GM12878 (cell line): Measurements from ENCODE around the gene ZNF469. TPM values are rescaled to one million over a fixed set of nuclear protein-coding genes. Genes with fewer than 3 reads are reported as not detected.

Experiments
- ATAC-seq: fragments of 200-7000 bp; cut with Tn5 transposase; 3 replicates; pipeline ENCODE4 v1.9.1; 2020; ENCODE audit warnings: mild to moderate bottlenecking, moderate library complexity
- BruUV-seq: library from RNA; stranded (reverse); fragments of 400-500 nt; replicated peaks from 2 replicates; lab custom pipeline; 2021; lab: Mats Ljungman, UMichigan
- CTCF ChIA-PET: fragments of 300-600 bp; sonication (Branson Sonifier 250); formaldehyde crosslinking; extraction: SDS; loops from one replicate; lab custom pipeline; 2021; ENCODE audit warnings: inconsistent platforms; lab: Yijun Ruan, JAX
- POLR2A ChIA-PET: fragments of 350-600 bp; formaldehyde crosslinking; extraction: SDS; loops from one replicate; lab custom pipeline; 2021; ENCODE audit warnings: inconsistent platforms; lab: Charles Lee
- RAD21 ChIA-PET: fragments of 300-600 bp; sonication (Branson Sonifier 250); formaldehyde crosslinking; loops from one replicate; lab custom pipeline; 2023; ENCODE audit warnings: antibody characterized with exemption; ENCODE audit not compliant: unreplicated experiment; lab: Charles Lee
- SMC1A ChIA-PET: fragments of 300-600 bp; sonication (Branson Sonifier 250); formaldehyde crosslinking; loops from one replicate; lab custom pipeline; 2023; ENCODE audit not compliant: unreplicated experiment, uncharacterized antibody; lab: Charles Lee
- DNase-seq: peaks from one replicate; pipeline ENCODE4 v3.0.0-alpha.2; 2011; ENCODE audit warnings: low read depth, low spot score
- FAIRE-seq: peaks from 3 replicates; lab custom pipeline; 2011; peaks lifted over from hg19 to GRCh38; lab: Jason Lieb, UNC
- H2AFZ ChIP-seq: 2 replicates; pipeline ENCODE4 v1.6.0; 2011; ENCODE audit warnings: low read depth, low read length, control low read depth; ENCODE audit not compliant: control insufficient read depth
- H3K27ac ChIP-seq: 2 replicates; pipeline ENCODE4 v1.5.1; 2011; ENCODE audit warnings: control low read depth; ENCODE audit not compliant: control insufficient read depth, insufficient read depth
- H3K27me3 ChIP-seq, 2 experiments: replicated peaks in 1 of 2; 2 replicates each; pipeline versions ENCODE4 v1.6.0 to v1.6.1; 2011; ENCODE audit warnings: low read length in 1 of 2; ENCODE audit not compliant: control insufficient read depth in 2 of 2, insufficient read depth in 2 of 2
- H3K36me3 ChIP-seq, 2 experiments: 2 replicates each; pipeline ENCODE4 v1.5.1; 2011; ENCODE audit warnings: low read length in 1 of 2; ENCODE audit not compliant: control insufficient read depth in 2 of 2, insufficient read depth in 2 of 2
- H3K4me1 ChIP-seq: 2 replicates; pipeline ENCODE4 v1.6.1; 2011; ENCODE audit warnings: mild to moderate bottlenecking, low read length, moderate library complexity, mixed read lengths; ENCODE audit not compliant: control insufficient read depth, insufficient read depth
- H3K4me2 ChIP-seq: 2 replicates; pipeline ENCODE4 v1.6.0; 2011; ENCODE audit warnings: control low read depth; ENCODE audit not compliant: control insufficient read depth, insufficient read depth
- H3K4me3 ChIP-seq: fragments of 200-600 bp; sonication (generic); 2 replicates; pipeline ENCODE4 v1.5.1; 2016
- H3K79me2 ChIP-seq: 2 replicates; pipeline ENCODE4 v1.6.0; 2011; ENCODE audit warnings: low read length; ENCODE audit not compliant: control insufficient read depth, insufficient read depth
- H3K9ac ChIP-seq: 2 replicates; pipeline ENCODE4 v1.8.0; 2011; ENCODE audit warnings: low read length, control low read depth, mixed read lengths; ENCODE audit not compliant: control insufficient read depth, insufficient read depth
- H3K9me3 ChIP-seq: replicated peaks from 3 replicates; pipeline ENCODE4 v1.5.1; 2011; ENCODE audit warnings: mild to moderate bottlenecking, low read length; ENCODE audit not compliant: control insufficient read depth, insufficient read depth
- H4K20me1 ChIP-seq: 2 replicates; pipeline ENCODE4 v1.6.0; 2011; ENCODE audit not compliant: control insufficient read depth, insufficient read depth
- CBFB ChIP-seq: IDR thresholded peaks from 2 replicates; pipeline ENCODE4 v1.6.1; 2016; ENCODE audit warnings: antibody characterized with exemption, low read depth
- ETV6 ChIP-seq, 2 experiments: fragments of 450-650 bp in 1 of 2; IDR thresholded peaks in 1 of 2; conservative IDR thresholded peaks in 1 of 2; 2 replicates each; pipeline ENCODE4 v1.6.1; 2014; ENCODE audit warnings: antibody characterized with exemption in 1 of 2, borderline replicate concordance in 1 of 2, low read depth in 1 of 2, mild to moderate bottlenecking in 1 of 2, moderate library complexity in 1 of 2
- FOXM1 ChIP-seq: IDR thresholded peaks from 2 replicates; pipeline ENCODE4 v1.6.1; 2012; ENCODE audit warnings: low read depth, mild to moderate bottlenecking, inconsistent platforms, low read length, moderate library complexity
- IKZF1 ChIP-seq: fragments of 450-650 bp; conservative IDR thresholded peaks from 2 replicates; pipeline ENCODE4 v1.6.1; 2017; ENCODE audit warnings: antibody characterized with exemption, mild to moderate bottlenecking
- IKZF2 ChIP-seq, 2 experiments: fragments of 450-650 bp; IDR thresholded peaks; 2 replicates each; pipeline ENCODE4 v1.6.1; 2017; ENCODE audit warnings: mild to moderate bottlenecking in 2 of 2, moderate library complexity in 2 of 2
- KDM1A ChIP-seq: fragments of 200-600 bp; sonication (generic); IDR thresholded peaks from 2 replicates; pipeline ENCODE4 v1.6.1; 2016; ENCODE audit warnings: borderline replicate concordance
- KLF5 ChIP-seq: fragments of 450-650 bp; IDR thresholded peaks from 2 replicates; pipeline ENCODE4 v1.6.1; 2014; ENCODE audit warnings: mild to moderate bottlenecking; ENCODE audit not compliant: partially characterized antibody
- NFYA ChIP-seq: IDR thresholded peaks from 2 replicates; pipeline ENCODE4 v1.6.1; 2011; ENCODE audit warnings: low read depth, mild to moderate bottlenecking, low read length, improper control_type of control experiment, borderline replicate concordance
- RBBP5 ChIP-seq: fragments of 200-600 bp; sonication (generic); conservative IDR thresholded peaks from 2 replicates; pipeline ENCODE4 v1.6.1; 2016
- SMAD5 ChIP-seq: IDR thresholded peaks from 2 replicates; pipeline ENCODE4 v1.6.1; 2016; ENCODE audit warnings: antibody characterized with exemption, low read depth
- STAT3 ChIP-seq: IDR thresholded peaks from 2 replicates; pipeline ENCODE4 v1.6.1; 2011; ENCODE audit warnings: low read depth, low read length, improper control_type of control experiment
- SUZ12 ChIP-seq: fragments of 200-600 bp; sonication (generic); IDR thresholded peaks from one replicate; pipeline ENCODE4 v1.6.1; 2018; ENCODE audit warnings: antibody characterized with exemption, mild to moderate bottlenecking; ENCODE audit not compliant: unreplicated experiment
- ZBED1 ChIP-seq: IDR thresholded peaks from 2 replicates; pipeline ENCODE4 v1.6.1; 2016; ENCODE audit warnings: borderline replicate concordance
- WGBS: methylation state at CpG from one replicate; pipeline ENCODE4 v1.1.6; 2016; ENCODE audit warnings: low lambda C conversion rate; ENCODE audit not compliant: insufficient replicate concordance, insufficient coverage; ENCODE audit errors: missing lambda C conversion rate; 5-methylcytosine and 5-hydroxymethylcytosine counted together
- in situ Hi-C: fragments of 300-500 bp; cut with MboI; formaldehyde crosslinking; loops from 9 replicates; pipeline ENCODE4 v1.14.3; 2018; ENCODE audit warnings: mixed read lengths
- intact Hi-C: fragments of 100-400 bp; cut with micrococcal nuclease; formaldehyde crosslinking; loops from one replicate; pipeline ENCODE4 v1.14.2; 2022; ENCODE audit not compliant: unreplicated experiment
- polyA plus RNA-seq, 11 experiments: library from polyadenylated mRNA; depleted of rRNA in 4 of 11; unstranded in 6 of 11; stranded (reverse) in 5 of 11; fragments of >200 nt; fragmentation: Nextera tagmentation in 4 of 11; fragmentation: Illumina TruSeq in 1 of 11; extraction: Ambion mirVana in 4 of 11; extraction: Trizol in 1 of 11; gene quantifications; 1 replicate in 1 of 11; 2 replicates in 10 of 11; pipeline versions ENCODE4 v1.2.1 to v1.2.3, GENCODE V29; 2011 to 2016; ENCODE audit warnings: inconsistent platforms in 2 of 11, missing spikeins in 2 of 11, low read depth in 1 of 11
- total RNA-seq, 4 experiments: library from RNA; depleted of rRNA in 3 of 4; stranded (reverse); fragments of >200 nt in 3 of 4; fragmentation: Illumina TruSeq in 1 of 4; extraction: Trizol in 1 of 4; gene quantifications; 2 replicates each; pipeline versions ENCODE4 v1.2.1 to v1.2.3, GENCODE V29; 2013 to 2021
- TF ChIP-seq, protein P1 (sequence below): fragments of 450-650 bp; IDR thresholded peaks from 2 replicates; pipeline ENCODE4 v1.6.1; 2018; ENCODE audit warnings: borderline replicate concordance, mild to moderate bottlenecking; ENCODE audit not compliant: partially characterized antibody
- TF ChIP-seq, protein P2 (sequence below): fragments of 450-650 bp; IDR thresholded peaks from 2 replicates; pipeline ENCODE4 v1.6.1; 2016; ENCODE audit warnings: mild to moderate bottlenecking
- TF ChIP-seq, protein P3 (sequence below): IDR thresholded peaks from 2 replicates; pipeline ENCODE4 v1.6.1; 2011; ENCODE audit warnings: borderline replicate concordance, low read depth, mild to moderate bottlenecking, moderate library complexity, mixed read lengths, low read length; ENCODE audit not compliant: insufficient read depth; ENCODE audit errors: extremely low read length
- TF ChIP-seq, protein P4 (sequence below): fragments of 450-650 bp; IDR thresholded peaks from 2 replicates; pipeline ENCODE4 v1.6.1; 2014; ENCODE audit warnings: mild to moderate bottlenecking

The ZNF469 gene
- total and polyA plus RNA-seq, 10 of the 15 experiments (the other 5 are each of a cell fraction or from before 2014, with no cell fraction given) = 0.01 to 0.21 (median 0.04) TPM; not detected in 3

DNA sequence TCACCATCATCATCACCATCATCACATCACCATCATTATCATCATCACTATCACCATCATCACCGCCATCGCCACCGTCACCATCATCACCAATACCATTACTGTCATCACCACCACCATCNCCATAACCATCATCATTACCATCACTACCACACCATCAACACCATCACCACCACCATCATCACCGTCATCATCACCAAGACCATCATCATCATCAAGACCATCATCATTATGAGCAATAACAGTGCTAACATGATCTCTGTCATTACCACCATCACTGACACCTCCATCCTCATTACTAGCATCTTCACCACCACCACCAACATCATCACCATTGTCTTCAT is 16.1 kb upstream of the ZNF469 start:
- no peak overlapping the region for H3K9ac ChIP-seq
- SMC1A ChIA-PET = no interaction called here

More for the DNA sequence above, 16.1 kb upstream of the ZNF469 start:
- intact Hi-C loops (no loop called here), in situ Hi-C loops (no loop called here)
- H3K27me3 ChIP-seq = no peaks in the 10 kb centered on the region
- no peaks in the 10 kb centered on the region for H3K79me2 ChIP-seq
- peaks cover 5% of the 10 kb centered on the region; the same call in 1 of the 2 replicates for H3K4me1 ChIP-seq
- ATAC-seq (no peak), DNase-seq (no peak), FAIRE-seq (no peak)
- no peaks in the 10 kb centered on the region for H3K36me3 ChIP-seq
- H3K9me3 ChIP-seq = no peaks in the 10 kb centered on the region; the same call in 2 of the 3 replicates
- BruUV-seq = no TSS peak
- H3K4me2 ChIP-seq = no peak overlapping the region
- no peak overlapping the region for H3K4me3 ChIP-seq
- H3K27ac ChIP-seq = no peak overlapping the region
- no peak overlapping the region for H2AFZ ChIP-seq
- ChIA-PET POLR2A (no interaction called here), RAD21 (no interaction called here), CTCF (no interaction called here)
- H4K20me1 ChIP-seq = no peaks in the 10 kb centered on the region
- TF ChIP-seq ZBED1 (no peak), IKZF1 (no peak), ETV6 (conservative IDR thresholded peaks at IDR 0.05 in 1 of 2, IDR thresholded peaks at IDR 0.05 in 1 of 2; ENCODE audit: borderline replicate concordance in 1 of 2, low read depth in 1 of 2) (no peak), RBBP5 (no peak), CBFB (no peak), KDM1A (no peak), SMAD5 (no peak), FOXM1 (no peak), NFYA (no peak), IKZF2 (IDR thresholded peaks at IDR 0.05) (no peak), SUZ12 (no peak), KLF5 (no peak), STAT3 (no peak)
- TF ChIP-seq, protein P1, sequence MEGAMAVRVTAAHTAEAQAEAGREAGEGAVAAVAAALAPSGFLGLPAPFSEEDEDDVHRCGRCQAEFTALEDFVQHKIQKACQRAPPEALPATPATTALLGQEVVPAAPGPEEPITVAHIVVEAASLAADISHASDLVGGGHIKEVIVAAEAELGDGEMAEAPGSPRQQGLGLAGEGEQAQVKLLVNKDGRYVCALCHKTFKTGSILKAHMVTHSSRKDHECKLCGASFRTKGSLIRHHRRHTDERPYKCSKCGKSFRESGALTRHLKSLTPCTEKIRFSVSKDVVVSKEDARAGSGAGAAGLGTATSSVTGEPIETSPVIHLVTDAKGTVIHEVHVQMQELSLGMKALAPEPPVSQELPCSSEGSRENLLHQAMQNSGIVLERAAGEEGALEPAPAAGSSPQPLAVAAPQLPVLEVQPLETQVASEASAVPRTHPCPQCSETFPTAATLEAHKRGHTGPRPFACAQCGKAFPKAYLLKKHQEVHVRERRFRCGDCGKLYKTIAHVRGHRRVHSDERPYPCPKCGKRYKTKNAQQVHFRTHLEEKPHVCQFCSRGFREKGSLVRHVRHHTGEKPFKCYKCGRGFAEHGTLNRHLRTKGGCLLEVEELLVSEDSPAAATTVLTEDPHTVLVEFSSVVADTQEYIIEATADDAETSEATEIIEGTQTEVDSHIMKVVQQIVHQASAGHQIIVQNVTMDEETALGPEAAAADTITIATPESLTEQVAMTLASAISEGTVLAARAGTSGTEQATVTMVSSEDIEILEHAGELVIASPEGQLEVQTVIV = no peak
- TF ChIP-seq, protein P2, sequence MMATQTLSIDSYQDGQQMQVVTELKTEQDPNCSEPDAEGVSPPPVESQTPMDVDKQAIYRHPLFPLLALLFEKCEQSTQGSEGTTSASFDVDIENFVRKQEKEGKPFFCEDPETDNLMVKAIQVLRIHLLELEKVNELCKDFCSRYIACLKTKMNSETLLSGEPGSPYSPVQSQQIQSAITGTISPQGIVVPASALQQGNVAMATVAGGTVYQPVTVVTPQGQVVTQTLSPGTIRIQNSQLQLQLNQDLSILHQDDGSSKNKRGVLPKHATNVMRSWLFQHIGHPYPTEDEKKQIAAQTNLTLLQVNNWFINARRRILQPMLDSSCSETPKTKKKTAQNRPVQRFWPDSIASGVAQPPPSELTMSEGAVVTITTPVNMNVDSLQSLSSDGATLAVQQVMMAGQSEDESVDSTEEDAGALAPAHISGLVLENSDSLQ = no peak
- TF ChIP-seq, protein P3, sequence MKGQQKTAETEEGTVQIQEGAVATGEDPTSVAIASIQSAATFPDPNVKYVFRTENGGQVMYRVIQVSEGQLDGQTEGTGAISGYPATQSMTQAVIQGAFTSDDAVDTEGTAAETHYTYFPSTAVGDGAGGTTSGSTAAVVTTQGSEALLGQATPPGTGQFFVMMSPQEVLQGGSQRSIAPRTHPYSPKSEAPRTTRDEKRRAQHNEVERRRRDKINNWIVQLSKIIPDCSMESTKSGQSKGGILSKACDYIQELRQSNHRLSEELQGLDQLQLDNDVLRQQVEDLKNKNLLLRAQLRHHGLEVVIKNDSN = no peak
- TF ChIP-seq, protein P4, sequence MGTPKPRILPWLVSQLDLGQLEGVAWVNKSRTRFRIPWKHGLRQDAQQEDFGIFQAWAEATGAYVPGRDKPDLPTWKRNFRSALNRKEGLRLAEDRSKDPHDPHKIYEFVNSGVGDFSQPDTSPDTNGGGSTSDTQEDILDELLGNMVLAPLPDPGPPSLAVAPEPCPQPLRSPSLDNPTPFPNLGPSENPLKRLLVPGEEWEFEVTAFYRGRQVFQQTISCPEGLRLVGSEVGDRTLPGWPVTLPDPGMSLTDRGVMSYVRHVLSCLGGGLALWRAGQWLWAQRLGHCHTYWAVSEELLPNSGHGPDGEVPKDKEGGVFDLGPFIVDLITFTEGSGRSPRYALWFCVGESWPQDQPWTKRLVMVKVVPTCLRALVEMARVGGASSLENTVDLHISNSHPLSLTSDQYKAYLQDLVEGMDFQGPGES = no peak
- WGBS = 68% methylated on average over 4 of the region's 4 CpGs
